Fibroblast of mammary gland (primary cell): ENCODE data around the gene PDSS2.

ENCODE experiments used
- DNase-seq: peaks from one replicate; pipeline ENCODE4 v3.0.0-alpha.2; 2010; ENCODE audit warnings: low read depth
- H3K4me3 ChIP-seq: 2 replicates; pipeline ENCODE4 v1.5.1; 2011; ENCODE audit warnings: low read depth, mild to moderate bottlenecking, low read length, moderate library complexity; ENCODE audit not compliant: control insufficient read depth
- CTCF ChIP-seq: conservative IDR thresholded peaks from 2 replicates; pipeline ENCODE4 v1.5.1; 2011; ENCODE audit warnings: low read depth, low read length, inconsistent platforms; ENCODE audit not compliant: control insufficient read depth, insufficient read depth

The PDSS2 gene

GRCh38 chr6:107235007-107235406, 224.4 kb downstream of the PDSS2 start:
- TF ChIP-seq CTCF = no peak
- no peak overlapping the region for H3K4me3 ChIP-seq

GRCh38 chr6:107231243-107231642, 228.1 kb downstream of the PDSS2 start:
- no peak for TF ChIP-seq CTCF
- DNase-seq = no peak
- H3K4me3 ChIP-seq = no peak overlapping the region

More at GRCh38 chr6:107235007-107235406, 224.4 kb downstream of the PDSS2 start:
- DNase-seq = no peak

- DNase-seq = no peak
- TF ChIP-seq CTCF = no peak
- H3K4me3 ChIP-seq = no peak overlapping the region
Observed at GRCh38 chr6:107230448-107230847, 228.9 kb downstream of the PDSS2 start.

- no peak for TF ChIP-seq CTCF
- DNase-seq = peak; percentile 55
- no peak overlapping the region for H3K4me3 ChIP-seq
Observed at GRCh38 chr6:107230024-107230423, 229.3 kb downstream of the PDSS2 start.

- no peak for TF ChIP-seq CTCF
Observed at GRCh38 chr6:107228754-107229153, 230.6 kb downstream of the PDSS2 start.

GRCh38 chr6:107221519-107221918, 237.8 kb downstream of the PDSS2 start:
- DNase-seq = no peak
- H3K4me3 ChIP-seq = no peak overlapping the region
- TF ChIP-seq CTCF = no peak

More at GRCh38 chr6:107228754-107229153, 230.6 kb downstream of the PDSS2 start:
- no peak overlapping the region for H3K4me3 ChIP-seq
- no peak for DNase-seq

GRCh38 chr6:107219851-107220250, 239.5 kb downstream of the PDSS2 start:
- no peak overlapping the region for H3K4me3 ChIP-seq
- DNase-seq = no peak
- TF ChIP-seq CTCF = no peak
